Dedifferentiated amniotic fluid mesenchymal stem cell (primary cell): ENCODE measurements around the gene AGBL1.
"Not testable (repeated sequence)": the region's sequence is repeated elsewhere in the genome, so short reads cannot be mapped to it uniquely, and the experiment has no call there.

Experiments
- DNase-seq: peaks from one replicate; pipeline ENCODE4 v3.0.0-alpha.2; 2016; ENCODE audit errors: extremely low spot score

Gene AGBL1

GRCh38 chr15:86935841-86936240 lies 856.2 kb downstream of the AGBL1 start:
- no peak for DNase-seq

- DNase-seq, result no peak
Observed at GRCh38 chr15:86942285-86942684, 862.6 kb downstream of the AGBL1 start.

GRCh38 chr15:86948719-86949118 lies 869.0 kb downstream of the AGBL1 start:
- no peak for DNase-seq

GRCh38 chr15:86959254-86959653 lies 879.6 kb downstream of the AGBL1 start:
- no peak for DNase-seq

- DNase-seq, result no peak
Observed at GRCh38 chr15:86961669-86962068, 882.0 kb downstream of the AGBL1 start.

- DNase-seq, result no peak
Observed at GRCh38 chr15:86964271-86964670, 884.6 kb downstream of the AGBL1 start.

- no peak for DNase-seq
Observed at GRCh38 chr15:86968244-86968643, 888.6 kb downstream of the AGBL1 start.

GRCh38 chr15:86969364-86969763 lies 889.7 kb downstream of the AGBL1 start:
- no peak for DNase-seq

GRCh38 chr15:86973284-86973844 lies 893.7 kb downstream of the AGBL1 start:
- no peak for DNase-seq

GRCh38 chr15:86988033-86988432 lies 908.4 kb downstream of the AGBL1 start:
- DNase-seq, result no peak

GRCh38 chr15:87021751-87022150 lies 942.1 kb downstream of the AGBL1 start:
- DNase-seq, result no peak

GRCh38 chr15:87031540-87032230 lies 952.0 kb downstream of the AGBL1 start:
- DNase-seq, result no peak

- no peak for DNase-seq
Observed at GRCh38 chr15:87032295-87032694, 952.6 kb downstream of the AGBL1 start.

- DNase-seq, result no peak
Observed at GRCh38 chr15:87033056-87033455, 953.4 kb downstream of the AGBL1 start.

- no peak for DNase-seq
Observed at GRCh38 chr15:87034886-87035285, 955.2 kb downstream of the AGBL1 start.

GRCh38 chr15:87038404-87038803 lies 958.7 kb downstream of the AGBL1 start:
- DNase-seq, result no peak

GRCh38 chr15:87042619-87043018 lies 962.9 kb downstream of the AGBL1 start:
- DNase-seq, result not testable (repeated sequence)

- no peak for DNase-seq
Observed at GRCh38 chr15:87045746-87046145, 966.1 kb downstream of the AGBL1 start.

- no peak for DNase-seq
Observed at GRCh38 chr15:87047203-87047965, 967.7 kb downstream of the AGBL1 start.
